ENCODE measurements around the gene FSTL5.

- TF ChIP-seq CTCF (IDR thresholded peaks at IDR 0.05; ENCODE audit: extremely low read depth in 1 of 2, insufficient read depth in 1 of 2, low read depth in 1 of 2, low read length in 2 of 2) (no peak), MAX (IDR thresholded peaks at IDR 0.05; ENCODE audit: insufficient read depth, insufficient read length) (no peak)
Observed at GRCh38 chr4:161505141-161505540, 658.7 kb downstream of the FSTL5 start.

All from endothelial cell of umbilical vein (primary cell).